Activated T-helper 1 cell treated with anti-CD3 and anti-CD28 coated beads, Interleukin-12 subunit alpha, Interleukin-12 subunit beta, Interleukin-2, Interleukin-4 antibody, amounts not matched to agents 30 ng/mL and 10 ng/mL and 1 ng/mL, durations not matched to agents 14 hours and 24 hours and 36 hours (primary cell): ENCODE data around the gene MAZ. TPM values are rescaled to one million over a fixed set of nuclear protein-coding genes. Genes with fewer than 3 reads are reported as not detected.

Source experiments
- DNase-seq: peaks from one replicate; pipeline ENCODE4 v3.0.0; 2021; ENCODE audit warnings: low spot score
- H3K27ac Mint-ChIP-seq: one replicate; pipeline ENCODE4 v1.8.0; 2021; ENCODE audit warnings: mild to moderate bottlenecking, mixed read lengths
- H3K27me3 Mint-ChIP-seq: one replicate; pipeline ENCODE4 v1.8.0; 2022; ENCODE audit warnings: mild to moderate bottlenecking, moderate library complexity, mixed read lengths; ENCODE audit not compliant: insufficient read depth
- H3K36me3 Mint-ChIP-seq: one replicate; pipeline ENCODE4 v1.8.0; 2021; ENCODE audit warnings: low read depth, mixed read lengths
- H3K4me1 Mint-ChIP-seq: one replicate; pipeline ENCODE4 v1.8.0; 2021; ENCODE audit warnings: low read depth, mixed read lengths
- H3K4me3 Mint-ChIP-seq: one replicate; pipeline ENCODE4 v1.8.0; 2021; ENCODE audit warnings: mild to moderate bottlenecking, moderate library complexity, mixed read lengths
- H3K9me3 Mint-ChIP-seq: one replicate; pipeline ENCODE4 v1.8.0; 2021; ENCODE audit warnings: mixed read lengths
- intact Hi-C: fragments of 100-400 bp; cut with micrococcal nuclease; formaldehyde crosslinking; loops from one replicate; pipeline ENCODE4 v1.15.1; 2024
- total RNA-seq: library from RNA; stranded (reverse); gene quantifications from 2 replicates; pipeline ENCODE4 v1.2.3, GENCODE V29; 2022

The MAZ gene
- total RNA-seq, 1 donor from 2014 or later = 380 TPM

- intact Hi-C loops = no loop called here
- H3K27ac Mint-ChIP-seq = peak overlapping the region; percentile 98
- H3K9me3 Mint-ChIP-seq = no peaks in the 10 kb centered on the region
- no peaks in the 10 kb centered on the region for H3K27me3 Mint-ChIP-seq
- H3K4me3 Mint-ChIP-seq = peak overlapping the region; percentile 48
- DNase-seq = no peak
- peaks cover 46% of the 10 kb centered on the region for H3K4me1 Mint-ChIP-seq
- H3K36me3 Mint-ChIP-seq = peaks cover 27% of the 10 kb centered on the region
These were observed 7.6 kb downstream of the MAZ start for GRCh38 chr16:29813644-29814562.

DNA sequence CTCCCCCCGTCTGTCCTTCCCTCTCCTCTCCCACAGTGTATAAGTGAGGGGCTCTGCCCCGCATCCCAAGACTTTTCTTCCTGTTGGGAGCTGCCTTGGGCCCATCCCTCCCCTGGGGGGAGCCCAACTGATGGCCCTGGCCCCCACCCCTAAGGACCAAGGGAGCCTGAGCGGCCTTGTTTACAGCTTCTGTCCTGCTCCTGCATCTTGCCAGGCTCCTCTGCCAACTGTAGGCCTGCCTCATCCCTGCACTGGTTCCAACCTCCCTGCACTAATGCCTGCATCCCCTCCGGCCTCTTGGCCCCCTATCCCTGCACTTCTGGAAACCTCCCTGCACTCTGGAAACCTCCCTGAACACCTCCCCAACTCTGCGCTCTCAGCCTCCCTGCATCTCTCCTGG is 8.3 kb downstream of the MAZ start:
- peak overlapping the region; percentile 94 for H3K4me3 Mint-ChIP-seq

DNA sequence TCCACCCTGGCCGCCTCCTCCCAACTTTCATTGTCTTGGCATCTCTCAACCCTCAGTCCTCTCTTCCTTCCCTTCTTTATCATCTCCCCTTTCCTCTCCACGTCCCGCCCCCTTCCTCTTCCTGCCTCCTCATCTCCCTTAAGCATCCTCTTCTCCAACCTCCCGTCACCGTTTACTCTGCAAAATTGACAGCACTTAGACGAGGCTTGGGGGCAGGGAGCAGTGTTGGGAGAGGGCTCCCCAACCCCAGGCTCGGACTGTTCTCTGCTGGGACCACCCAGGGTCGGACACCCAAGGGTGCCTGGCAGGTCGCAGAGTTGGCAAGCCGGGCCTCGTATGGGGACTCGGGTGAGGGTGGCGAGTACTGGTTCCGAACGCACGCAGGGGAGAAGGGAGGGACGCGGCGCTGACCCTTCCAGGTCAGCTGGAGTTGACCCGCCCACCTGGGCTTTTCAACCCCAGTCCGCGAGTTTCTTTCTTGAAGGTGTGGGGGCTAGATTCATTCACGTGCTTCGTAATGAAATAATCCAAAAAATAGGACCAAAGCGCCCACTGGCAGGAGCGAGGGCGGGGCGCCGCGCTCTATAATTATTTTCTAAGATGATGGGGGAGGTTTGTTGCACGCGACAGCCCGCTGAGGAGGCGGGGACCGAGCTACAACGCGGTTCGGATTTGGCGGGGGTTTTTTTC is 8.8 kb downstream of the MAZ start:
- DNase-seq = no peak
- intact Hi-C loops = no loop called here
- Mint-ChIP-seq H3K4me1 (peaks cover 56% of the 10 kb centered on the region), H3K4me3 (peak overlapping the region; percentile 94), H3K27me3 (no peaks in the 10 kb centered on the region), H3K27ac (peak overlapping the region; percentile 98), H3K9me3 (no peaks in the 10 kb centered on the region), H3K36me3 (peaks cover 29% of the 10 kb centered on the region)

More for the DNA sequence above, 8.3 kb downstream of the MAZ start:
- Mint-ChIP-seq H3K36me3 (peaks cover 29% of the 10 kb centered on the region), H3K4me1 (peaks cover 51% of the 10 kb centered on the region), H3K27me3 (no peaks in the 10 kb centered on the region), H3K27ac (peak overlapping the region; percentile 98), H3K9me3 (no peaks in the 10 kb centered on the region)
- no peak for DNase-seq
- intact Hi-C loops = no loop called here

DNA sequence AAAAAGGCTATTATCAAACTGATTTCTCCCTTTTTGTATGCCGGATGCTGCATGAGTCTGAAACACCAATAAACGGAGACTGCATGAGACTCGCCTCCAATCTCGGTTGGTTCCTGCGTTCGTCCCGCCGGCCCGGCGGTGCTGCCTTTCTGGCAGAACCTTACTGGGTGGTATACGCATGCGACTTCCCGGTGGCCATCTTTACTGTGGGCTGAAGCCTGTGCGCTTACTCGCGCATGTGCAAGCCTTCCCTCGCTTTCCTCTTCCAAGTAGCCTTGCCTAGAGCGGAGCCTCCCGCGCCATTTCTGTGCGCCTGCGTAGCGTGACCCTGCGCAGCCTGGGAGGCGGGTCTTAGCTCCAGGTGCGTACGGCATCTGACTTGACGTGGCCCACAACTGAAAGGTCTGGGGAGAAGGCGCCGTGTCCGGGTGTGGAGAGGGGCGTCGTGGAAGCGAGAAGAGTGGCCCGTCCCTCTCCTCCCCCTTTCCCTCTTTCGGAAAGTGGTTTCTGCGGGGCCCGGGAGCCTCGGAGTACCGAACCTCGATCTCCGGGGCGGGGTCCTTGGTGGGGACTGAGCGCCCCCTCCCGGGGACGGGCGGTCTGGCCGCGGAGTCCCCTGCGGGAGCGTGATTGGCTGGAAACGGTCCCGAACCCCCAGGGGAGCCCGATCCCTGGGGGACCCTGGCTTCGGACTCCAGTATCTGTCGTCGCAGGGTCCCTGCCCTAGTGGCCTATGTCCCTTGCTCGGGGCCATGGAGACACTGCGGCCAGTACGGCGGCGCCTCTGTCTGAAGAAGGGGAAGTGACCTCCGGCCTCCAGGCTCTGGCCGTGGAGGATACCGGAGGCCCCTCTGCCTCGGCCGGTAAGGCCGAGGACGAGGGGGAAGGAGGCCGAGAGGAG is 9.7 kb downstream of the MAZ start, which contains the start of gene PAGR1:
Gene PAGR1, plus strand, starts transcription at position 360 of the 901 bp plus-strand sequence. Its CDS starts 374 bp downstream, at position 734.
- peaks cover 48% of the 10 kb centered on the region for H3K4me1 Mint-ChIP-seq
- H3K36me3 Mint-ChIP-seq = peaks cover 24% of the 10 kb centered on the region
- no peaks in the 10 kb centered on the region for H3K27me3 Mint-ChIP-seq
- H3K27ac Mint-ChIP-seq = peak within 1 kb of the TSS; percentile 98
- intact Hi-C loops = loop anchor here (1.0 kb wide), 4 partner anchors 11 to 180 kb away; partner anchors contain the start of genes CDIPT and INO80E
- H3K4me3 Mint-ChIP-seq = peak within 1 kb of the TSS; percentile 94
- DNase-seq = peak; percentile 99
- H3K9me3 Mint-ChIP-seq = no peaks in the 10 kb centered on the region

DNA sequence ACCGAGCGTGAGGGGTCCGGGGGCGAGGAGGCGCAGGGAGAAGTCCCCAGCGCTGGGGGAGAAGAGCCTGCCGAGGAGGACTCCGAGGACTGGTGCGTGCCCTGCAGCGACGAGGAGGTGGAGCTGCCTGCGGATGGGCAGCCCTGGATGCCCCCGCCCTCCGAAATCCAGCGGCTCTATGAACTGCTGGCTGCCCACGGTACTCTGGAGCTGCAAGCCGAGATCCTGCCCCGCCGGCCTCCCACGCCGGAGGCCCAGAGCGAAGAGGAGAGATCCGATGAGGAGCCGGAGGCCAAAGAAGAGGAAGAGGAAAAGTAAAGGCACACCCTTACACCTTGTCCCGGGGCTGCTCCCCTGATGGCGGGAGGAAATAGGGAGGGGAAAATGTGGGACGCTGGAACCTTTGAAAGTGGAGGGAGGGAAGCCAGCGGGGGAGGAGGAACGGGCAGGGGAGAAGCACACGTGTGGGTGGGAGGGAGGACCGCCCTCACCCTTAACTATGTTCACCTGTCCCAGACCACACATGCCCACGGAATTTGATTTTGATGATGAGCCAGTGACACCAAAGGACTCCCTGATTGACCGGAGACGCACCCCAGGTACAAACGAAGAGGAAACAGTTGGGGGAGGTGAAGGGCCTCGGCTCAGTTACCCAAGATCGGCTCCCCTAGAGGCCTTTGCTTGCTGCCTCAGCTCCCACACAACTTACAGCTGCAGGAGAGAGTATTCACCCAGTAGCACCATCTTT is 10.5 kb downstream of the MAZ start:
- Mint-ChIP-seq H3K36me3 (peaks cover 23% of the 10 kb centered on the region), H3K9me3 (no peaks in the 10 kb centered on the region), H3K27ac (peak overlapping the region; percentile 91), H3K27me3 (no peaks in the 10 kb centered on the region), H3K4me1 (peaks cover 45% of the 10 kb centered on the region), H3K4me3 (peak overlapping the region; percentile 94)
- peak; percentile 55 for DNase-seq
- intact Hi-C loops = loop anchor here (1.0 kb wide), 4 partner anchors 10 to 179 kb away; partner anchors contain the start of genes CDIPT and INO80E

DNA sequence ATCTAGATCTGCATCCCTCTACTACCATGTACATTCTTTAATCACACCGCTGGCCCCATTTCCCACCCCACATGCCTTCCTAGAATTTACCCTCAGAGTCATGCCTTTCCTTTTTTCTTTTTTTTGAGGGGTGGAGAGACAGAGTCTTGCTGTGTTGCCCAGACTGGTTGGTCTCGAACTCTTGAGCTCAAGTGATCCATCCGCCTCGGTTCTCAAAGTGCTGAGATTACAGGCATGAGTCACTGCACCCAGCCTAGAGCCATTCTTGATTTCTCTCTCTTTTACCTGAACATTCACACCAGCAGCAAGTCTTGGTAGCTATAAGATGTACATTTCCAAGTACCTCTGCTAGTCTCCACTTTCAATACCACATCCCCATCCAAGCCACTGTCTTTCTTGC is 11.8 kb downstream of the MAZ start:
- intact Hi-C loops = no loop called here
- DNase-seq = no peak
- no peaks in the 10 kb centered on the region for H3K27me3 Mint-ChIP-seq
- peak overlapping the region; percentile 41 for H3K27ac Mint-ChIP-seq
- H3K9me3 Mint-ChIP-seq = no peaks in the 10 kb centered on the region
- H3K4me3 Mint-ChIP-seq = peak overlapping the region; percentile 99
- peaks cover 23% of the 10 kb centered on the region for H3K36me3 Mint-ChIP-seq
- peaks cover 50% of the 10 kb centered on the region for H3K4me1 Mint-ChIP-seq

DNA sequence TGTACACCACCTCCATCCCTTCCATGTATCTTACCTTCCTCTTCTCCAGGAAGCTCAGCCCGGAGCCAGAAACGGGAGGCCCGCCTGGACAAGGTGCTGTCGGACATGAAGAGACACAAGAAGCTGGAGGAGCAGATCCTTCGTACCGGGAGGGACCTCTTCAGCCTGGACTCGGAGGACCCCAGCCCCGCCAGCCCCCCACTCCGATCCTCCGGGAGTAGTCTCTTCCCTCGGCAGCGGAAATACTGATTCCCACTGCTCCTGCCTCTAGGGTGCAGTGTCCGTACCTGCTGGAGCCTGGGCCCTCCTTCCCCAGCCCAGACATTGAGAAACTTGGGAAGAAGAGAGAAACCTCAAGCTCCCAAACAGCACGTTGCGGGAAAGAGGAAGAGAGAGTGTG is 13.2 kb downstream of the MAZ start:
- DNase-seq = no peak
- Mint-ChIP-seq H3K4me3 (peak overlapping the region; percentile 99), H3K36me3 (peaks cover 23% of the 10 kb centered on the region), H3K9me3 (no peaks in the 10 kb centered on the region), H3K4me1 (peaks cover 49% of the 10 kb centered on the region), H3K27me3 (no peaks in the 10 kb centered on the region), H3K27ac (peak overlapping the region; percentile 88)
- intact Hi-C loops = no loop called here

GRCh38 chr16:29820271-29820701 is 14.0 kb downstream of the MAZ start, which contains the start of gene MVP:
Gene MVP, plus strand, starts transcription at chr16:29820462. Its CDS starts 10,088 bp downstream, at chr16:29830550.
- Mint-ChIP-seq H3K4me3 (peak within 1 kb of the TSS; percentile 99), H3K27me3 (no peaks in the 10 kb centered on the region), H3K9me3 (no peaks in the 10 kb centered on the region), H3K27ac (peak within 1 kb of the TSS; percentile 88), H3K36me3 (peaks cover 26% of the 10 kb centered on the region), H3K4me1 (peaks cover 47% of the 10 kb centered on the region)
- intact Hi-C loops = loop anchor here (1.0 to 10.0 kb wide), 6 partner anchors 15 to 795 kb away; partner anchors contain the start of genes ASPHD1, C16orf92 and CDIPT
- DNase-seq = peak; percentile 63

DNA sequence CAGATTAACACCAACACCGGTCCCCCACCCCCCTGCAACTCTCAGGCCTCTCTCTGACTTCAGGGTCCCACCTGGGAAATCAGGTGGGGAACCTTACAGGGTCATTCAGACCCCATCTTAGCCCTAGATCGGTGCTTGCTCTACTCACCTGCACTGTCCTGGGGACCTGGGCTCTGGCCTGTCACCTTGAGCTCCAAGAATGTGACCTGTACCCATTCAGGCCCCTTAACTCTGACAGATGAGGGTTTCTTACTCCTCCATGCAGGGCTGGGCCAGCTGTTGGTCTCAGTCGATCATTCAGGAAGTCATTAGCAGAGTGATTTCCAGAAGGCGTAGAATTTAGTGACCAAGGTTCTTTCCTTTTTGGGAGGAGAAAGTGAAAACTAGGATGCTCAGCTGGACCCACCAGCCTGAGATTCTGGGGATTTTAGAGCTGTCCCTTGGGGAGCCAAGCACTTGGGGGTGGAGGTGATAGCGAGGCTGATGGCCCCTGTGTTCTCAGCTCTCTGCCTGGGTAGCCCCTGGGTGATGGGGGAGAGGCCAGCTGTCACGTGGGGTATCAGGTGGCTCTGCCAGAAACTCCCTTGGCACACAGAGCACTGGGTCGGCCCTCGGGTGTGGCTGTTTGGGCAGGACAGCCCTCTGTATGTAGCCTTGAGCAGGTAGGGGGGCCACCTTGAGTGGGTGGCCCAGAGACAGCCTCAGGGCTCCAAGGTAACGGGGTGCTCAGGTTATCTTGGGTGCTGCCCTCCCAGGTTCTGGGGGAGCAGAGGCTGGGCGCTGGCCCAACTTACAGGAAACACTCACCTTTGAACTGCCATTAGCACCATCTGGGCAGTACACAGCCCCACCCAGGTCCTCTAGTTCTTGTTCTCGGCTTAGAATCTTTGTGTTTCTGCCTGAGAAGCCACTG is 14.7 kb downstream of the MAZ start:
- Mint-ChIP-seq H3K27me3 (no peaks in the 10 kb centered on the region), H3K4me1 (peaks cover 49% of the 10 kb centered on the region), H3K4me3 (peak overlapping the region; percentile 99), H3K27ac (peak overlapping the region; percentile 88), H3K9me3 (no peaks in the 10 kb centered on the region), H3K36me3 (peaks cover 28% of the 10 kb centered on the region)
- DNase-seq = no peak
- intact Hi-C loops = loop anchor here (1.0 to 10.0 kb wide), 6 partner anchors 16 to 796 kb away; partner anchors contain the start of genes ASPHD1, C16orf92 and CDIPT

- H3K27ac Mint-ChIP-seq = peak overlapping the region; percentile 88
- DNase-seq = no peak
- H3K36me3 Mint-ChIP-seq = peaks cover 28% of the 10 kb centered on the region
- intact Hi-C loops = loop anchor here (2.0 to 10.0 kb wide), 4 partner anchors 17 to 797 kb away; partner anchors contain the start of genes ASPHD1 and C16orf92
- H3K27me3 Mint-ChIP-seq = no peaks in the 10 kb centered on the region
- peaks cover 55% of the 10 kb centered on the region for H3K4me1 Mint-ChIP-seq
- H3K4me3 Mint-ChIP-seq = peak overlapping the region; percentile 99
- H3K9me3 Mint-ChIP-seq = no peaks in the 10 kb centered on the region
These were observed 15.3 kb downstream of the MAZ start for GRCh38 chr16:29821643-29822115.
